H1 (cell line): ENCODE measurements around the gene GCFC2. TPM values are rescaled to one million over a fixed set of nuclear protein-coding genes. Genes with fewer than 3 reads are reported as not detected.

Experiments
- CTCF ChIA-PET: fragments of 300-600 bp; sonication (Branson Sonifier 250); formaldehyde crosslinking; loops from one replicate; lab custom pipeline; 2021; ENCODE audit not compliant: partially characterized antibody; lab: Charles Lee
- POLR2A ChIA-PET: fragments of 300-600 bp; sonication (Branson Sonifier 250); formaldehyde crosslinking; loops from one replicate; lab custom pipeline; 2021; ENCODE audit warnings: inconsistent platforms; ENCODE audit not compliant: partially characterized antibody; lab: Charles Lee
- DNase-seq, 2 experiments: peaks; one replicate each; pipeline versions ENCODE4 v3.0.0 to v3.0.0-alpha.2; 2010 to 2022; ENCODE audit warnings: low spot score in 2 of 2, low read depth in 1 of 2, mixed read lengths in 1 of 2
- FAIRE-seq: peaks from 2 replicates; lab custom pipeline; 2011; peaks lifted over from hg19 to GRCh38; lab: Jason Lieb, UNC
- H2AFZ ChIP-seq: 2 replicates; pipeline ENCODE4 v1.8.1; 2012; ENCODE audit warnings: low read length, inconsistent platforms
- H2AK5ac ChIP-seq: 2 replicates; pipeline ENCODE4 v1.6.1; 2013; ENCODE audit warnings: low read depth, low read length
- H2BK120ac ChIP-seq: replicated peaks from 2 replicates; pipeline ENCODE3; 2013; ENCODE audit warnings: low read depth, low read length, inconsistent platforms
- H2BK12ac ChIP-seq: 2 replicates; pipeline ENCODE4 v1.6.1; 2013; ENCODE audit warnings: low read depth, low read length
- H2BK15ac ChIP-seq: 2 replicates; pipeline ENCODE4 v1.6.1; 2013; ENCODE audit warnings: low read length
- H2BK20ac ChIP-seq: 2 replicates; pipeline ENCODE4 v1.6.1; 2013; ENCODE audit warnings: low read length
- H2BK5ac ChIP-seq: 2 replicates; pipeline ENCODE4 v1.6.1; 2013; ENCODE audit warnings: low read depth, low read length
- H3K14ac ChIP-seq: 2 replicates; pipeline ENCODE4 v1.6.1; 2013; ENCODE audit warnings: inconsistent platforms; ENCODE audit not compliant: insufficient read length
- H3K18ac ChIP-seq: 2 replicates; pipeline ENCODE4 v1.6.1; 2013; ENCODE audit warnings: low read length; ENCODE audit errors: extremely low read depth
- H3K23ac ChIP-seq: 2 replicates; pipeline ENCODE4 v1.6.1; 2013; ENCODE audit warnings: inconsistent platforms; ENCODE audit not compliant: insufficient read length
- H3K23me2 ChIP-seq: 2 replicates; pipeline ENCODE4 v1.6.1; 2013; ENCODE audit warnings: low read depth, low read length
- H3K27ac ChIP-seq: 2 replicates; pipeline ENCODE4 v1.6.1; 2011; ENCODE audit warnings: low read depth, low read length, inconsistent platforms
- H3K27me3 ChIP-seq, 4 experiments: replicated peaks in 1 of 4; 1 replicate in 1 of 4; 2 replicates in 3 of 4; pipeline versions ENCODE4 v1.6.1 to v1.8.1; 2011 to 2013; ENCODE audit warnings: low read length in 3 of 4, mild to moderate bottlenecking in 3 of 4, inconsistent platforms in 2 of 4, mixed read lengths in 2 of 4, moderate library complexity in 1 of 4; ENCODE audit not compliant: control insufficient read depth in 3 of 4, insufficient read depth in 3 of 4; ENCODE audit errors: extremely low read depth in 1 of 4
- H3K36me3 ChIP-seq, 4 experiments: 2 replicates each; pipeline versions ENCODE4 v1.6.1 to v1.8.1; 2011 to 2013; ENCODE audit warnings: mild to moderate bottlenecking in 4 of 4, low read length in 3 of 4, moderate library complexity in 2 of 4, control low read depth in 1 of 4, inconsistent platforms in 1 of 4; ENCODE audit not compliant: insufficient read depth in 4 of 4, control insufficient read depth in 2 of 4
- H3K4ac ChIP-seq: replicated peaks from 2 replicates; pipeline ENCODE3; 2013; ENCODE audit warnings: low read length, low read depth, mixed read lengths, inconsistent platforms; ENCODE audit not compliant: insufficient read length
- H3K4me1 ChIP-seq, 4 experiments: replicated peaks in 1 of 4; 1 replicate in 1 of 4; 2 replicates in 3 of 4; pipeline versions ENCODE4 v1.6.1 to v1.8.1; 2011 to 2013; ENCODE audit warnings: low read length in 3 of 4, inconsistent platforms in 2 of 4, mixed read lengths in 1 of 4; ENCODE audit not compliant: insufficient read depth in 4 of 4, control insufficient read depth in 3 of 4
- H3K4me2 ChIP-seq, 2 experiments: 2 replicates each; pipeline versions ENCODE4 v1.6.1 to v1.8.1; 2011 to 2013; ENCODE audit warnings: low read depth in 2 of 2, low read length in 2 of 2, control low read depth in 1 of 2, inconsistent platforms in 1 of 2, mild to moderate bottlenecking in 1 of 2; ENCODE audit not compliant: insufficient read depth in 1 of 2
- H3K4me3 ChIP-seq, 4 experiments: fragments of 200-600, 300-600 bp in 1 of 4; sonication (generic), shearing (Covaris generic), sonication (Bioruptor Twin) in 1 of 4; 2 replicates each; pipeline versions ENCODE4 v1.5.1 to v1.8.1; 2011 to 2016; ENCODE audit warnings: low read length in 4 of 4, low read depth in 3 of 4, control low read depth in 2 of 4, inconsistent platforms in 2 of 4, mild to moderate bottlenecking in 2 of 4, mixed read lengths in 1 of 4, moderate library complexity in 1 of 4; ENCODE audit not compliant: insufficient read depth in 2 of 4; ENCODE audit errors: extremely low read depth in 1 of 4
- H3K56ac ChIP-seq: replicated peaks from 2 replicates; pipeline ENCODE3; 2013; ENCODE audit warnings: low read depth, mild to moderate bottlenecking, mixed read lengths, low read length, inconsistent platforms; ENCODE audit not compliant: insufficient read length
- H3K79me1 ChIP-seq: 2 replicates; pipeline ENCODE4 v1.6.1; 2013; ENCODE audit warnings: low read depth, low read length, control low read depth
- H3K79me2 ChIP-seq, 2 experiments: 2 replicates each; pipeline versions ENCODE4 v1.6.1 to v1.8.1; 2012 to 2013; ENCODE audit warnings: low read length in 2 of 2, mild to moderate bottlenecking in 2 of 2, inconsistent platforms in 1 of 2; ENCODE audit not compliant: insufficient read depth in 2 of 2, control insufficient read depth in 1 of 2
- H3K9ac ChIP-seq, 4 experiments: replicated peaks in 1 of 4; 1 replicate in 1 of 4; 2 replicates in 3 of 4; pipeline versions ENCODE4 v1.6.1 to v1.8.1; 2011 to 2013; ENCODE audit warnings: low read depth in 3 of 4, low read length in 3 of 4, control low read depth in 2 of 4, mild to moderate bottlenecking in 2 of 4, moderate library complexity in 2 of 4, inconsistent platforms in 1 of 4; ENCODE audit errors: extremely low read depth in 1 of 4
- H3K9me3 ChIP-seq, 2 experiments: 2 replicates each; pipeline versions ENCODE4 v1.6.1 to v1.8.1; 2012 to 2013; ENCODE audit warnings: mild to moderate bottlenecking in 2 of 2, moderate library complexity in 2 of 2, control low read depth in 1 of 2, inconsistent platforms in 1 of 2, low read depth in 1 of 2, low read length in 1 of 2, mixed read lengths in 1 of 2; ENCODE audit not compliant: insufficient read depth in 2 of 2
- H4K20me1 ChIP-seq, 2 experiments: replicated peaks in 1 of 2; 2 replicates each; pipeline versions ENCODE3 to v1.8.1; 2011 to 2013; ENCODE audit warnings: inconsistent platforms in 2 of 2, low read length in 2 of 2, mild to moderate bottlenecking in 1 of 2; ENCODE audit not compliant: insufficient read depth in 2 of 2, control insufficient read depth in 1 of 2
- H4K5ac ChIP-seq: 2 replicates; pipeline ENCODE4 v1.6.1; 2013; ENCODE audit warnings: low read length, low read depth, mixed read lengths, inconsistent platforms; ENCODE audit not compliant: insufficient read length
- H4K8ac ChIP-seq: 2 replicates; pipeline ENCODE4 v1.8.0; 2013; ENCODE audit warnings: mild to moderate bottlenecking, moderate library complexity, low read length, inconsistent platforms; ENCODE audit not compliant: insufficient read depth; ENCODE audit errors: extremely low read depth
- H4K91ac ChIP-seq: replicated peaks from 2 replicates; pipeline ENCODE3; 2013; ENCODE audit warnings: low read length, mixed read lengths, inconsistent platforms; ENCODE audit not compliant: insufficient read length
- ASH2L ChIP-seq: fragments of 200-600, 300-600 bp; sonication (generic); IDR thresholded peaks from one replicate; pipeline ENCODE4 v1.7.1; 2017; ENCODE audit warnings: low read length
- BACH1 ChIP-seq: IDR thresholded peaks from 2 replicates; pipeline ENCODE4 v1.6.1; 2012; ENCODE audit warnings: low read length, improper control_type of control experiment
- CBX5 ChIP-seq: fragments of 300-800, 300-1000 bp; sonication (generic); IDR thresholded peaks from 2 replicates; pipeline ENCODE4 v1.7.1; 2016; ENCODE audit warnings: antibody characterized with exemption, low read length, low read depth
- CEBPB ChIP-seq: IDR thresholded peaks from 2 replicates; pipeline ENCODE4 v1.6.1; 2012; ENCODE audit warnings: low read depth, low read length
- CHD1 ChIP-seq: IDR thresholded peaks from 2 replicates; pipeline ENCODE4 v1.6.1; 2012; ENCODE audit warnings: low read depth, low read length, improper control_type of control experiment
- EGR1 ChIP-seq: IDR thresholded peaks from 2 replicates; pipeline ENCODE4 v1.6.1; 2011; ENCODE audit warnings: low read depth, low read length, borderline replicate concordance
- RBBP5 ChIP-seq: IDR thresholded peaks from 2 replicates; pipeline ENCODE4 v1.7.1; 2012; ENCODE audit warnings: low read depth, mild to moderate bottlenecking, inconsistent platforms, low read length, moderate library complexity, borderline replicate concordance
- RFX5 ChIP-seq: IDR thresholded peaks from 2 replicates; pipeline ENCODE4 v1.6.1; 2011; ENCODE audit warnings: low read depth, low read length, improper control_type of control experiment, borderline replicate concordance
- SIRT6 ChIP-seq: IDR thresholded peaks from one replicate; pipeline ENCODE4 v1.7.1; 2012; ENCODE audit warnings: low read length, inconsistent platforms
- TAF1 ChIP-seq: IDR thresholded peaks from 2 replicates; pipeline ENCODE4 v1.6.1; 2011; ENCODE audit warnings: mild to moderate bottlenecking, low read depth, low read length
- TEAD4 ChIP-seq: IDR thresholded peaks from 2 replicates; pipeline ENCODE4 v1.6.1; 2012; ENCODE audit warnings: low read depth, low read length, inconsistent platforms, mixed read lengths
- WGBS, 2 experiments: shearing (Covaris generic) in 1 of 2; methylation state at CpG; one replicate each; pipeline versions ENCODE4 v1.1.6 to v1.1.7; 2013 to 2015; ENCODE audit warnings: low lambda C conversion rate in 2 of 2, mixed read lengths in 2 of 2, inconsistent platforms in 1 of 2, low coverage in 1 of 2, missing lambda C conversion rate in 1 of 2; ENCODE audit not compliant: insufficient replicate concordance in 2 of 2, insufficient coverage in 1 of 2, insufficient read length in 1 of 2; ENCODE audit errors: extremely low coverage in 1 of 2, missing lambda C conversion rate in 1 of 2; 5-methylcytosine and 5-hydroxymethylcytosine counted together
- polyA plus RNA-seq, 7 experiments: library from polyadenylated mRNA; depleted of rRNA in 3 of 7; stranded (reverse) in 5 of 7; unstranded in 2 of 7; fragments of >200 nt in 5 of 7; fragments of 200-250 nt in 2 of 7; gene quantifications; 1 replicate in 5 of 7; 2 replicates in 1 of 7; 4 replicates in 1 of 7; pipeline versions ENCODE4 v1.2.1 to v1.2.3, GENCODE V29; 2011 to 2013; ENCODE audit warnings: missing spikeins in 2 of 7, mixed read lengths in 2 of 7
- total RNA-seq: library from RNA; stranded (reverse); fragmentation: NEBNext Ultra II Directional; extraction: Animal tissue kit (Norgen Biotek cat#: 25700); gene quantifications from 2 replicates; pipeline ENCODE4 v1.2.1, GENCODE V29; 2021

The GCFC2 gene
- total and polyA plus RNA-seq, 2 of the 8 experiments (the other 6 are each of a cell fraction or from before 2014, with no cell fraction given) = 5.6 to 19.1 TPM

GRCh38 chr2:75646583-75647425 lies 63.9 kb downstream of the GCFC2 start, which contains the start of gene MRPL19:
TSS of gene MRPL19 (plus strand) at chr2:75646783. CDS start at chr2:75646808, 25 bp downstream.
- FAIRE-seq = peak; percentile 13
- TF ChIP-seq CEBPB = no peak
- TF ChIP-seq BACH1 = no peak
- TF ChIP-seq ASH2L = peak; percentile 81
- peak; percentile 70; the same call in 1 of the 2 replicates for TF ChIP-seq RBBP5
- TF ChIP-seq EGR1 = no peak
- no peak for TF ChIP-seq RFX5
- TF ChIP-seq TEAD4 = peak; percentile 72; the same call in 1 of the 2 replicates
- no peak for TF ChIP-seq CBX5
- no peak for TF ChIP-seq CHD1
- TF ChIP-seq SIRT6 = no peak
- peak; percentile 88 for TF ChIP-seq TAF1

More at GRCh38 chr2:75646583-75647425, 63.9 kb downstream of the GCFC2 start, which contains the start of gene MRPL19:
- Histone ChIP-seq H3K14ac (peak within 1 kb of the TSS; percentile 50), H3K27ac (peak within 1 kb of the TSS; percentile 81), H2AK5ac (no peak within 1 kb of the TSS), H3K23me2 (0 out of 2 replicates have a peak, but pooled peaks cover 3% of the 10 kb centered on the region), H4K91ac (peak within 1 kb of the TSS; percentile 25), H2BK15ac (no peak within 1 kb of the TSS), H3K23ac (no peak within 1 kb of the TSS), H3K4ac (peak within 1 kb of the TSS; percentile 9), H3K9ac (peak within 1 kb of the TSS; percentile 71 to 90 (median 84)), H2BK5ac (peak within 1 kb of the TSS; percentile 82; the same call in 1 of the 2 replicates), H2BK120ac (no peak within 1 kb of the TSS), H3K4me3 (peak within 1 kb of the TSS; percentile 93 to 97 (median 95)), H2BK20ac (0 out of 2 replicates have a peak within 1 kb of the TSS, but pooled peaks have one; percentile 56), H2BK12ac (no peak within 1 kb of the TSS; the same call in 1 of the 2 replicates), H4K20me1 (peaks cover 0 to 2% of the 10 kb centered on the region in 2 experiments), H3K79me1 (peaks cover 6% of the 10 kb centered on the region), H4K5ac (peak within 1 kb of the TSS; percentile 59), H3K18ac (peak within 1 kb of the TSS; percentile 64), H3K4me2 (peak within 1 kb of the TSS; percentile 48 to 71), H4K8ac (peak within 1 kb of the TSS; percentile 95), H3K79me2 (peaks cover 0 to 28% of the 10 kb centered on the region in 2 experiments; a peak in 2 of 4 replicates), H2AFZ (peak within 1 kb of the TSS; percentile 99), H3K27me3 (no peaks in the 10 kb centered on the region), H3K9me3 (no peaks in the 10 kb centered on the region), H3K56ac (peak within 1 kb of the TSS; percentile 89), H3K4me1 (no peaks in the 10 kb centered on the region), H3K36me3 (peaks cover 0 to 32% (median 15%) of the 10 kb centered on the region in 4 experiments; a peak in 5 of 8 replicates)
- DNase-seq = peak; percentile 44 to 78
- POLR2A ChIA-PET = interaction anchor here (0.7 to 2.3 kb wide), 6 partner anchors 10 to 63 kb away, joined by 3 to 11 read pairs (median 4); partner anchors contain the start of gene GCFC2
- CTCF ChIA-PET = interaction anchor here (0.7 to 1.3 kb wide), 7 partner anchors 9 to 61 kb away, joined by 3 to 4 read pairs (median 3); no protein-coding TSS in a partner anchor
- WGBS, 2 experiments = 1% methylated on average over 49 of the region's 60 CpGs; no CpG with 5 or more reads in 1 of the 2 experiments
